ENCODE data around the gene UBASH3A. TPM values are rescaled to one million over a fixed set of nuclear protein-coding genes. Genes with fewer than 3 reads are reported as not detected.

Gene UBASH3A
- total RNA-seq, 1 donor = not detected

GRCh38 chr21:42490720-42491119 lies 87.0 kb downstream of the UBASH3A start:
- H3K4me3 ChIP-seq (ENCODE audit: low read depth, low read length) = no peak overlapping the region
- no peak for DNase-seq (ENCODE audit: low read depth)
- TF ChIP-seq CTCF (IDR thresholded peaks at IDR 0.05; ENCODE audit: insufficient read depth, low read length) = no peak

GRCh38 chr21:42491328-42491727 lies 87.6 kb downstream of the UBASH3A start:
- no peak for DNase-seq (ENCODE audit: low read depth)
- H3K4me3 ChIP-seq (ENCODE audit: low read depth, low read length) = no peak overlapping the region
- TF ChIP-seq CTCF (IDR thresholded peaks at IDR 0.05; ENCODE audit: insufficient read depth, low read length) = no peak

GRCh38 chr21:42492201-42492600 lies 88.5 kb downstream of the UBASH3A start:
- no peak overlapping the region for H3K4me3 ChIP-seq (ENCODE audit: low read depth, low read length)
- no peak for TF ChIP-seq CTCF (IDR thresholded peaks at IDR 0.05; ENCODE audit: insufficient read depth, low read length)
- no peak for DNase-seq (ENCODE audit: low read depth)

- no peak for TF ChIP-seq CTCF (IDR thresholded peaks at IDR 0.05; ENCODE audit: insufficient read depth, low read length)
- H3K4me3 ChIP-seq (ENCODE audit: low read depth, low read length) = no peak overlapping the region
- DNase-seq (ENCODE audit: low read depth) = no peak
Observed at GRCh38 chr21:42493109-42494060, 89.7 kb downstream of the UBASH3A start.

GRCh38 chr21:42495027-42495426 lies 91.3 kb downstream of the UBASH3A start:
- no peak for TF ChIP-seq CTCF (IDR thresholded peaks at IDR 0.05; ENCODE audit: insufficient read depth, low read length)
- H3K4me3 ChIP-seq (ENCODE audit: low read depth, low read length) = no peak overlapping the region
- no peak for DNase-seq (ENCODE audit: low read depth)

GRCh38 chr21:42495765-42496119 lies 92.0 kb downstream of the UBASH3A start:
- DNase-seq (ENCODE audit: low read depth) = no peak
- peak overlapping the region; percentile 79 for H3K4me3 ChIP-seq (ENCODE audit: low read depth, low read length)
- no peak for TF ChIP-seq CTCF (IDR thresholded peaks at IDR 0.05; ENCODE audit: insufficient read depth, low read length)

Data from fibroblast of the aortic adventitia (primary cell).